GM13977 (cell line): ENCODE measurements around the gene XPNPEP1.

Experiments used
- DNase-seq: peaks from one replicate; pipeline ENCODE4 v3.0.0; 2012; ENCODE audit warnings: low spot score
- CTCF ChIP-seq: IDR thresholded peaks from 2 replicates; pipeline ENCODE4 v1.5.1; 2012; ENCODE audit warnings: mild to moderate bottlenecking, control low read depth; ENCODE audit not compliant: insufficient read depth; ENCODE audit errors: extremely low read depth, missing control alignments
- in situ Hi-C: fragments of 300-500 bp; cut with MboI; formaldehyde crosslinking; loops from one replicate; pipeline ENCODE4 v1.12.0; 2022; ENCODE audit warnings: low sequenced_read_pairs, low pct_unique_long_range_greater_than_20kb, mixed read lengths, inconsistent platforms; ENCODE audit not compliant: unreplicated experiment

XPNPEP1 gene

GRCh38 chr10:109940117-109940516 lies 16.8 kb upstream of the XPNPEP1 start:
- TF ChIP-seq CTCF = no peak
- in situ Hi-C loops = no loop called here
- DNase-seq = no peak

GRCh38 chr10:109939315-109939961 lies 16.1 kb upstream of the XPNPEP1 start:
- TF ChIP-seq CTCF = no peak
- in situ Hi-C loops = no loop called here
- DNase-seq = no peak

GRCh38 chr10:109937460-109938065 lies 14.3 kb upstream of the XPNPEP1 start:
- TF ChIP-seq CTCF = no peak
- in situ Hi-C loops = no loop called here
- no peak for DNase-seq

- DNase-seq = no peak
- in situ Hi-C loops = no loop called here
These were observed 11.9 kb upstream of the XPNPEP1 start for GRCh38 chr10:109934958-109935793.

GRCh38 chr10:109933984-109934565 lies 10.8 kb upstream of the XPNPEP1 start:
- in situ Hi-C loops = no loop called here
- TF ChIP-seq CTCF = no peak
- DNase-seq = no peak

More at GRCh38 chr10:109934958-109935793, 11.9 kb upstream of the XPNPEP1 start:
- no peak for TF ChIP-seq CTCF

- TF ChIP-seq CTCF = no peak
- in situ Hi-C loops = no loop called here
- no peak for DNase-seq
These were observed 9.7 kb upstream of the XPNPEP1 start for GRCh38 chr10:109932968-109933367.
